ENCODE measurements around the gene LRCOL1. TPM values are rescaled to one million over a fixed set of nuclear protein-coding genes. Genes with fewer than 3 reads are reported as not detected.
"Not testable (repeated sequence)": the region's sequence is repeated elsewhere in the genome, so short reads cannot be mapped to it uniquely, and the experiment has no call there.

LRCOL1 gene
- total RNA-seq, 2 donors from 2014 or later, result not detected

- Histone ChIP-seq H3K9me3 (ENCODE audit: control insufficient read depth, low read length) (no peaks in the 10 kb centered on the region), H3K4me1 (ENCODE audit: control insufficient read depth, insufficient read depth, low read length) (no peaks in the 10 kb centered on the region), H3K4me3 (ENCODE audit: low read length) (no peak overlapping the region), H3K27ac (ENCODE audit: low read depth, low read length) (no peak overlapping the region), H3K9ac (ENCODE audit: extremely low read depth, low read length, poor library complexity, severe bottlenecking) (no peak overlapping the region), H3K27me3 (ENCODE audit: control insufficient read depth, insufficient read depth, low read length, poor library complexity, severe bottlenecking) (peaks cover 65% of the 10 kb centered on the region), H3K36me3 (ENCODE audit: control insufficient read depth, insufficient read depth, low read length) (no peaks in the 10 kb centered on the region)
- WGBS, 2 experiments (ENCODE audit: insufficient coverage in 1 of 2, insufficient read length in 1 of 2), result 87 to 88% methylated on average over 13 to 26 of the region's 31 CpGs
- Mint-ChIP-seq H3K4me1 (peaks cover 4% of the 10 kb centered on the region), H3K9me3 (no peaks in the 10 kb centered on the region), H3K27ac (no peak overlapping the region), H3K4me3 (no peak overlapping the region), H3K27me3 (ENCODE audit: insufficient read depth) (peaks cover 77% of the 10 kb centered on the region), H3K36me3 (ENCODE audit: low read depth) (no peaks in the 10 kb centered on the region)
- no peak for DNase-seq
- TF ChIP-seq, protein P1, sequence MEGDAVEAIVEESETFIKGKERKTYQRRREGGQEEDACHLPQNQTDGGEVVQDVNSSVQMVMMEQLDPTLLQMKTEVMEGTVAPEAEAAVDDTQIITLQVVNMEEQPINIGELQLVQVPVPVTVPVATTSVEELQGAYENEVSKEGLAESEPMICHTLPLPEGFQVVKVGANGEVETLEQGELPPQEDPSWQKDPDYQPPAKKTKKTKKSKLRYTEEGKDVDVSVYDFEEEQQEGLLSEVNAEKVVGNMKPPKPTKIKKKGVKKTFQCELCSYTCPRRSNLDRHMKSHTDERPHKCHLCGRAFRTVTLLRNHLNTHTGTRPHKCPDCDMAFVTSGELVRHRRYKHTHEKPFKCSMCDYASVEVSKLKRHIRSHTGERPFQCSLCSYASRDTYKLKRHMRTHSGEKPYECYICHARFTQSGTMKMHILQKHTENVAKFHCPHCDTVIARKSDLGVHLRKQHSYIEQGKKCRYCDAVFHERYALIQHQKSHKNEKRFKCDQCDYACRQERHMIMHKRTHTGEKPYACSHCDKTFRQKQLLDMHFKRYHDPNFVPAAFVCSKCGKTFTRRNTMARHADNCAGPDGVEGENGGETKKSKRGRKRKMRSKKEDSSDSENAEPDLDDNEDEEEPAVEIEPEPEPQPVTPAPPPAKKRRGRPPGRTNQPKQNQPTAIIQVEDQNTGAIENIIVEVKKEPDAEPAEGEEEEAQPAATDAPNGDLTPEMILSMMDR (conservative IDR thresholded peaks at IDR 0.05), result no peak
Observed at GRCh38 chr12:132601171-132601883, 9.1 kb downstream of the LRCOL1 start.

- no peaks in the 10 kb centered on the region for H3K36me3 ChIP-seq (ENCODE audit: control insufficient read depth, insufficient read depth, low read length)
- H3K9me3 ChIP-seq (ENCODE audit: control insufficient read depth, low read length), result no peaks in the 10 kb centered on the region
- Mint-ChIP-seq H3K27ac (no peak overlapping the region), H3K27me3 (ENCODE audit: insufficient read depth) (peaks cover 78% of the 10 kb centered on the region), H3K9me3 (no peaks in the 10 kb centered on the region), H3K4me1 (peaks cover 4% of the 10 kb centered on the region), H3K4me3 (no peak overlapping the region), H3K36me3 (ENCODE audit: low read depth) (no peaks in the 10 kb centered on the region)
- H3K9ac ChIP-seq (ENCODE audit: extremely low read depth, low read length, poor library complexity, severe bottlenecking), result no peak overlapping the region
- WGBS, 2 experiments (ENCODE audit: insufficient coverage in 1 of 2, insufficient read length in 1 of 2), result 41 to 50% methylated on average over 28 to 45 of the region's 45 CpGs
- no peaks in the 10 kb centered on the region for H3K4me1 ChIP-seq (ENCODE audit: control insufficient read depth, insufficient read depth, low read length)
- H3K27me3 ChIP-seq (ENCODE audit: control insufficient read depth, insufficient read depth, low read length, poor library complexity, severe bottlenecking), result peaks cover 71% of the 10 kb centered on the region
- TF ChIP-seq, protein P1 (conservative IDR thresholded peaks at IDR 0.05), result peak; percentile 78
- peak; percentile 96 for DNase-seq
- no peak overlapping the region for H3K27ac ChIP-seq (ENCODE audit: low read depth, low read length)
- H3K4me3 ChIP-seq (ENCODE audit: low read length), result no peak overlapping the region
Observed at GRCh38 chr12:132600048-132601032, 10.0 kb downstream of the LRCOL1 start.

- not testable (repeated sequence) for H3K9ac ChIP-seq (ENCODE audit: extremely low read depth, low read length, poor library complexity, severe bottlenecking); H3K36me3 ChIP-seq (ENCODE audit: control insufficient read depth, insufficient read depth, low read length); H3K9me3 ChIP-seq (ENCODE audit: control insufficient read depth, low read length); H3K27ac Mint-ChIP-seq; H3K36me3 Mint-ChIP-seq (ENCODE audit: low read depth); H3K4me3 Mint-ChIP-seq; H3K4me3 ChIP-seq (ENCODE audit: low read length); H3K4me1 Mint-ChIP-seq; DNase-seq; H3K27ac ChIP-seq (ENCODE audit: low read depth, low read length); H3K4me1 ChIP-seq (ENCODE audit: control insufficient read depth, insufficient read depth, low read length); H3K9me3 Mint-ChIP-seq
- H3K27me3 Mint-ChIP-seq (ENCODE audit: insufficient read depth), result peaks cover 77% of the 10 kb centered on the region
- 81 to 94% methylated on average over 5 to 6 of the region's 6 CpGs for WGBS, 2 experiments (ENCODE audit: insufficient coverage in 1 of 2, insufficient read length in 1 of 2)
- peaks cover 68% of the 10 kb centered on the region for H3K27me3 ChIP-seq (ENCODE audit: control insufficient read depth, insufficient read depth, low read length, poor library complexity, severe bottlenecking)
Observed at GRCh38 chr12:132599502-132599901, 10.9 kb downstream of the LRCOL1 start.

Data from endodermal cell (in vitro differentiated cells).